HS-27A (cell line): ENCODE results near the gene VARS2.
"Not testable (repeated sequence)": the region's sequence is repeated elsewhere in the genome, so short reads cannot be mapped to it uniquely, and the experiment has no call there.

Experiments used
- DNase-seq: peaks from one replicate; pipeline ENCODE4 v3.0.0-alpha.2; 2012; ENCODE audit warnings: low read depth, missing footprints

VARS2 gene

GRCh38 chr6:30963641-30964040 is 49.6 kb downstream of the VARS2 start:
- DNase-seq = no peak

- DNase-seq = no peak
Measured at GRCh38 chr6:30964075-30964474, 50.0 kb downstream of the VARS2 start.

GRCh38 chr6:30965140-30965601 is 51.1 kb downstream of the VARS2 start:
- DNase-seq = no peak

GRCh38 chr6:30966154-30966553 is 52.1 kb downstream of the VARS2 start:
- no peak for DNase-seq

GRCh38 chr6:30969171-30969570 is 55.1 kb downstream of the VARS2 start:
- DNase-seq = not testable (repeated sequence)

- no peak for DNase-seq
Measured at GRCh38 chr6:30970946-30971345, 56.9 kb downstream of the VARS2 start.

- no peak for DNase-seq
Measured at GRCh38 chr6:30972816-30973215, 58.8 kb downstream of the VARS2 start.

- DNase-seq = no peak
Measured at GRCh38 chr6:30974490-30975252, 60.6 kb downstream of the VARS2 start.
